ENCODE results near the gene LMO1. TPM values are rescaled to one million over a fixed set of nuclear protein-coding genes. Genes with fewer than 3 reads are reported as not detected.

The LMO1 gene
- total and polyA plus RNA-seq, 10 of the 15 experiments (the other 5 are each of a cell fraction or from before 2014, with no cell fraction given), result not detected

DNA sequence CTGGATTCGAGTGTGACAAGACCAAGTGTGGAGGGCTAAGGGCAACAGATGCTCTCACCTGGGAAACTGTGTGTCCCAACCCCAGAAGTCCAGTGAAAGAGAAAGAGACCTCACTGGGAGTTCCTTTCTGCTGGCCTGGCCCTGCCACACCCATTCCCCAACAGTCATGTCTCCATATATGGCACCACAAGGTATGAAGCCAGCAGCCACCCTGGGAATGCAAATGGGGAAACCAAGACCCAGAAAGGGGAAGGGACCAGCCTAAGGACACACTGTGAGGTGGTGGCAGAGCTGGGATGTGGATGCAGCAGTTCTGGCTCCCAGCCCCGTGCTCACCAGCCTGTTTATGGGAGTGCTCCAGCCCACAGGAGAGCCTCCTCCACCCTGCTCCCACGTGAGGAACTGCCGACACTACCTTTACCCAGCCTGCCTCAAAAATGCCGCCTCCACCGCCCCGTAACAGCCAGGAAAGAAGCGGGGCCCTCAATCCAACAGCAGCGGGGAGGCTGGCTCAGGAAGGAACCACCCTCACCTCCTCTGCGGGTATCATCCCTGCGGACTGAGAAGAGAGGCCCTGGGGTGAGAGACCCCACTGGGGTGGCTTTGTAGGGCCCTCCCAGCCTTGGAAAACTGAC, 12.6 kb downstream of the LMO1 start (continued):
- TF ChIP-seq, protein P1, sequence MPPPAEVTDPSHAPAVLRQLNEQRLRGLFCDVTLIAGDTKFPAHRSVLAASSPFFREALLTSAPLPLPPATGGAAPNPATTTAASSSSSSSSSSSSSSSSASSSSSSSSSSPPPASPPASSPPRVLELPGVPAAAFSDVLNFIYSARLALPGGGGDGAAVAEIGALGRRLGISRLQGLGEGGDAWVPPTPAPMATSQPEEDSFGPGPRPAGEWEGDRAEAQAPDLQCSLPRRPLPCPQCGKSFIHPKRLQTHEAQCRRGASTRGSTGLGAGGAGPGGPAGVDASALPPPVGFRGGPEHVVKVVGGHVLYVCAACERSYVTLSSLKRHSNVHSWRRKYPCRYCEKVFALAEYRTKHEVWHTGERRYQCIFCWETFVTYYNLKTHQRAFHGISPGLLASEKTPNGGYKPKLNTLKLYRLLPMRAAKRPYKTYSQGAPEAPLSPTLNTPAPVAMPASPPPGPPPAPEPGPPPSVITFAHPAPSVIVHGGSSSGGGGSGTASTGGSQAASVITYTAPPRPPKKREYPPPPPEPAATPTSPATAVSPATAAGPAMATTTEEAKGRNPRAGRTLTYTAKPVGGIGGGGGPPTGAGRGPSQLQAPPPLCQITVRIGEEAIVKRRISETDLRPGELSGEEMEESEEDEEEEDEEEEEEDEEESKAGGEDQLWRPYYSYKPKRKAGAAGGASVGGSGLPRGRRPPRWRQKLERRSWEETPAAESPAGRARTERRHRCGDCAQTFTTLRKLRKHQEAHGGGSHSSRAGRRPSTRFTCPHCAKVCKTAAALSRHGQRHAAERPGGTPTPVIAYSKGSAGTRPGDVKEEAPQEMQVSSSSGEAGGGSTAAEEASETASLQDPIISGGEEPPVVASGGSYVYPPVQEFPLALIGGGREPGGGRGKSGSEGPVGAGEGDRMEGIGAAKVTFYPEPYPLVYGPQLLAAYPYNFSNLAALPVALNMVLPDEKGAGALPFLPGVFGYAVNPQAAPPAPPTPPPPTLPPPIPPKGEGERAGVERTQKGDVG (CRISPR knock-in tag; IDR thresholded peaks at IDR 0.05), result no peak
- TF ChIP-seq SREBF1 (IDR thresholded peaks at IDR 0.05; ENCODE audit: low read length) (no peak), SMARCA5 (IDR thresholded peaks at IDR 0.05) (no peak), NFIC (IDR thresholded peaks at IDR 0.05; ENCODE audit: low read depth, low read length) (no peak), NBN (IDR thresholded peaks at IDR 0.05) (no peak), RCOR1 (conservative IDR thresholded peaks at IDR 0.05; ENCODE audit: low read depth, low read length) (no peak), SUPT20H (IDR thresholded peaks at IDR 0.05; ENCODE audit: borderline replicate concordance, control insufficient read depth, low read depth, low read length) (no peak), FOS (IDR thresholded peaks at IDR 0.05; ENCODE audit: borderline replicate concordance, extremely low read depth, insufficient read length) (no peak)
- TF ChIP-seq, protein P2, sequence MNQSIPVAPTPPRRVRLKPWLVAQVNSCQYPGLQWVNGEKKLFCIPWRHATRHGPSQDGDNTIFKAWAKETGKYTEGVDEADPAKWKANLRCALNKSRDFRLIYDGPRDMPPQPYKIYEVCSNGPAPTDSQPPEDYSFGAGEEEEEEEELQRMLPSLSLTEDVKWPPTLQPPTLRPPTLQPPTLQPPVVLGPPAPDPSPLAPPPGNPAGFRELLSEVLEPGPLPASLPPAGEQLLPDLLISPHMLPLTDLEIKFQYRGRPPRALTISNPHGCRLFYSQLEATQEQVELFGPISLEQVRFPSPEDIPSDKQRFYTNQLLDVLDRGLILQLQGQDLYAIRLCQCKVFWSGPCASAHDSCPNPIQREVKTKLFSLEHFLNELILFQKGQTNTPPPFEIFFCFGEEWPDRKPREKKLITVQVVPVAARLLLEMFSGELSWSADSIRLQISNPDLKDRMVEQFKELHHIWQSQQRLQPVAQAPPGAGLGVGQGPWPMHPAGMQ (IDR thresholded peaks at IDR 0.05; ENCODE audit: borderline replicate concordance), result no peak
- TF ChIP-seq, protein P3, sequence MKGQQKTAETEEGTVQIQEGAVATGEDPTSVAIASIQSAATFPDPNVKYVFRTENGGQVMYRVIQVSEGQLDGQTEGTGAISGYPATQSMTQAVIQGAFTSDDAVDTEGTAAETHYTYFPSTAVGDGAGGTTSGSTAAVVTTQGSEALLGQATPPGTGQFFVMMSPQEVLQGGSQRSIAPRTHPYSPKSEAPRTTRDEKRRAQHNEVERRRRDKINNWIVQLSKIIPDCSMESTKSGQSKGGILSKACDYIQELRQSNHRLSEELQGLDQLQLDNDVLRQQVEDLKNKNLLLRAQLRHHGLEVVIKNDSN (IDR thresholded peaks at IDR 0.05; ENCODE audit: borderline replicate concordance, extremely low read length, insufficient read depth, low read depth, low read length), result no peak
- TF ChIP-seq, protein P4, sequence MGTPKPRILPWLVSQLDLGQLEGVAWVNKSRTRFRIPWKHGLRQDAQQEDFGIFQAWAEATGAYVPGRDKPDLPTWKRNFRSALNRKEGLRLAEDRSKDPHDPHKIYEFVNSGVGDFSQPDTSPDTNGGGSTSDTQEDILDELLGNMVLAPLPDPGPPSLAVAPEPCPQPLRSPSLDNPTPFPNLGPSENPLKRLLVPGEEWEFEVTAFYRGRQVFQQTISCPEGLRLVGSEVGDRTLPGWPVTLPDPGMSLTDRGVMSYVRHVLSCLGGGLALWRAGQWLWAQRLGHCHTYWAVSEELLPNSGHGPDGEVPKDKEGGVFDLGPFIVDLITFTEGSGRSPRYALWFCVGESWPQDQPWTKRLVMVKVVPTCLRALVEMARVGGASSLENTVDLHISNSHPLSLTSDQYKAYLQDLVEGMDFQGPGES (IDR thresholded peaks at IDR 0.05), result no peak

Measured in GM12878 (cell line).